Measurements from ENCODE around the gene MMP24.
"Not testable (repeated sequence)": the region's sequence is repeated elsewhere in the genome, so short reads cannot be mapped to it uniquely, and the experiment has no call there.

MMP24 gene

DNA sequence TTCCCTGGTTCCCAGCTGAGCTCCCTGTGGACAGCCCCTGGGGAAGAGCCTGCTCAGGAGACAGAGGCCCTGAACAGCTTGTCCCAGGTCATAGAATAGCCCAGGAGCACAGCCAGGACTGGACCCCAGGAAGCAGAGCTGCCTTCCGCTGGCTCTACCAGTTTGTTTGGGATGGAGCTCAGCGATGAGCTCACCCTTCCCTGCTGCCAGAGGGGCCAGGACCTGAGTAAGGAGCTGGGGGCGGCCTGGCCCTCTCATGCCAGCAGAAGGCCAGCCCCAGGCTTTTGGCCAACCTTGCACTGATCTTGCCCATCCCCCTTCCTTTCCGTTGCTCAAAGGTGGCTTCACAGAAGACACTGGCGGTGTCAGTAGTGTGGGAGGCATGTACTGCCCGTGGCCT is 33.9 kb downstream of the MMP24 start:
- no peak for DNase-seq (ENCODE audit: low spot score)
- no peak overlapping the region for H2AFZ ChIP-seq (ENCODE audit: low read length)
- no CpG with 5 or more reads among the region's 6 CpGs for WGBS, 2 donors (ENCODE audit: extremely low coverage in 2 of 2, insufficient read length in 2 of 2, insufficient replicate concordance in 1 of 2)
- H2BK15ac ChIP-seq (ENCODE audit: low read length), result peak overlapping the region; percentile 100
- H2BK12ac ChIP-seq (ENCODE audit: low read length), result peak overlapping the region; percentile 99
- H3K4ac ChIP-seq (ENCODE audit: low read length), result peak overlapping the region; percentile 81
- peak overlapping the region; percentile 97 for H3K18ac ChIP-seq (ENCODE audit: low read length)
- peak overlapping the region; percentile 95 for H2BK5ac ChIP-seq (ENCODE audit: low read length)
- H3K79me1 ChIP-seq (ENCODE audit: low read depth, low read length), result no peaks in the 10 kb centered on the region
- H3K36me3 ChIP-seq (replicated peaks in 1 of 2; ENCODE audit: control insufficient read depth in 2 of 2, insufficient read depth in 2 of 2, low read length in 2 of 2), result no peaks in the 10 kb centered on the region
- H3K27ac ChIP-seq (replicated peaks; ENCODE audit: low read length), result peak overlapping the region; percentile 11
- H4K8ac ChIP-seq (ENCODE audit: low read depth, low read length), result no peak overlapping the region
- H3K4me3 ChIP-seq (ENCODE audit: low read length in 2 of 2), result no peak overlapping the region
- peak overlapping the region; percentile 95 for H2BK120ac ChIP-seq (ENCODE audit: low read depth, low read length)
- no peak overlapping the region for H3K23ac ChIP-seq (ENCODE audit: low read depth, low read length, poor library complexity)
- no peaks in the 10 kb centered on the region for H3K9me3 ChIP-seq (replicated peaks in 1 of 2; ENCODE audit: control insufficient read depth in 2 of 2, insufficient read depth in 1 of 2, low read depth in 1 of 2, low read length in 2 of 2)
- H3K14ac ChIP-seq (ENCODE audit: low read length), result no peak overlapping the region
- peaks cover 7 to 39% of the 10 kb centered on the region in 2 donors for H3K4me1 ChIP-seq (ENCODE audit: control insufficient read depth in 2 of 2, insufficient read depth in 1 of 2, low read depth in 1 of 2, low read length in 2 of 2)
- H2AK5ac ChIP-seq (ENCODE audit: low read depth, low read length), result peak overlapping the region; percentile 100
- peak overlapping the region; percentile 83 for H4K91ac ChIP-seq (ENCODE audit: low read depth, low read length, poor library complexity)
- H3K9ac ChIP-seq (ENCODE audit: low read depth, low read length, poor library complexity), result no peak overlapping the region
- no peaks in the 10 kb centered on the region for H3K27me3 ChIP-seq (ENCODE audit: control insufficient read depth in 3 of 3, insufficient read depth in 3 of 3, low read depth in 1 of 3, low read length in 3 of 3)
- no peak overlapping the region for H3K4me2 ChIP-seq (ENCODE audit: insufficient read depth, low read length, poor library complexity, severe bottlenecking)

DNA sequence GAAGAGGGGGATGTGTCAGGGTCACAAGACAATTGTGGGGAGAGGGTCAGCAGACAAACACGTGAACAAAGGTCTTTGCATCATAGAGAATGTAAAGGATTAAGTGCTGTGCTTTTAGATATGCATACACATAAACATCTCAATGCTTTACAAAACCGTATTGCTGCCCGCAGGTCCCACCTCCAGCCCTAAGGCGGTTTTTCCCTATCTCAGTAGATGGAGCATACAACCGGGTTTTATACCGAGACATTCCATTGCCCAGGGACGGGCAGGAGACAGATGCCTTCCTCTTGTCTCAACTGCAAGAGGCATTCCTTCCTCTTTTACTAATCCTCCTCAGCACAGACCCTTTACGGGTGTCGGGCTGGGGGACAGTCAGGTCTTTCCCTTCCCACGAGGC is 35.8 kb downstream of the MMP24 start:
- not testable (repeated sequence) for H3K79me1 ChIP-seq (ENCODE audit: low read depth, low read length); H4K8ac ChIP-seq (ENCODE audit: low read depth, low read length); H2BK5ac ChIP-seq (ENCODE audit: low read length); H3K9me3 ChIP-seq (replicated peaks in 1 of 2; ENCODE audit: control insufficient read depth in 2 of 2, insufficient read depth in 1 of 2, low read depth in 1 of 2, low read length in 2 of 2); H2BK120ac ChIP-seq (ENCODE audit: low read depth, low read length); H3K4me3 ChIP-seq (ENCODE audit: low read length in 2 of 2); H3K9ac ChIP-seq (ENCODE audit: low read depth, low read length, poor library complexity); H3K36me3 ChIP-seq (replicated peaks in 1 of 2; ENCODE audit: control insufficient read depth in 2 of 2, insufficient read depth in 2 of 2, low read length in 2 of 2); H2AFZ ChIP-seq (ENCODE audit: low read length); H3K14ac ChIP-seq (ENCODE audit: low read length); H3K4ac ChIP-seq (ENCODE audit: low read length); H3K23ac ChIP-seq (ENCODE audit: low read depth, low read length, poor library complexity); DNase-seq (ENCODE audit: low spot score); H2BK12ac ChIP-seq (ENCODE audit: low read length); H4K91ac ChIP-seq (ENCODE audit: low read depth, low read length, poor library complexity); H3K18ac ChIP-seq (ENCODE audit: low read length); H3K27me3 ChIP-seq (ENCODE audit: control insufficient read depth in 3 of 3, insufficient read depth in 3 of 3, low read depth in 1 of 3, low read length in 3 of 3); H3K4me2 ChIP-seq (ENCODE audit: insufficient read depth, low read length, poor library complexity, severe bottlenecking); H2AK5ac ChIP-seq (ENCODE audit: low read depth, low read length); H2BK15ac ChIP-seq (ENCODE audit: low read length)
- Histone ChIP-seq H3K27ac (replicated peaks; ENCODE audit: low read length) (peak overlapping the region; percentile 50), H3K4me1 (ENCODE audit: control insufficient read depth in 2 of 2, insufficient read depth in 1 of 2, low read depth in 1 of 2, low read length in 2 of 2) (peaks cover 7 to 39% of the 10 kb centered on the region in 2 donors)
- WGBS, 2 donors (ENCODE audit: extremely low coverage in 2 of 2, insufficient read length in 2 of 2, insufficient replicate concordance in 1 of 2), result no CpG with 5 or more reads among the region's 10 CpGs

- H3K9me3 ChIP-seq (replicated peaks in 1 of 2; ENCODE audit: control insufficient read depth in 2 of 2, insufficient read depth in 1 of 2, low read depth in 1 of 2, low read length in 2 of 2); H3K9ac ChIP-seq (ENCODE audit: low read depth, low read length, poor library complexity); H2BK120ac ChIP-seq (ENCODE audit: low read depth, low read length); H2BK12ac ChIP-seq (ENCODE audit: low read length); H3K27me3 ChIP-seq (ENCODE audit: control insufficient read depth in 3 of 3, insufficient read depth in 3 of 3, low read depth in 1 of 3, low read length in 3 of 3); H4K8ac ChIP-seq (ENCODE audit: low read depth, low read length); H3K4me3 ChIP-seq (ENCODE audit: low read length in 2 of 2); H2BK15ac ChIP-seq (ENCODE audit: low read length); H3K36me3 ChIP-seq (replicated peaks in 1 of 2; ENCODE audit: control insufficient read depth in 2 of 2, insufficient read depth in 2 of 2, low read length in 2 of 2); H3K23ac ChIP-seq (ENCODE audit: low read depth, low read length, poor library complexity); H3K79me1 ChIP-seq (ENCODE audit: low read depth, low read length); H3K14ac ChIP-seq (ENCODE audit: low read length); H3K4ac ChIP-seq (ENCODE audit: low read length): not testable (repeated sequence)
- WGBS, 2 donors (ENCODE audit: extremely low coverage in 2 of 2, insufficient read length in 2 of 2, insufficient replicate concordance in 1 of 2), result no CpG with 5 or more reads among the region's 8 CpGs
- Histone ChIP-seq H3K18ac (ENCODE audit: low read length) (peak overlapping the region; percentile 89), H3K4me1 (ENCODE audit: control insufficient read depth in 2 of 2, insufficient read depth in 1 of 2, low read depth in 1 of 2, low read length in 2 of 2) (peaks cover 7 to 39% of the 10 kb centered on the region in 2 donors), H4K91ac (ENCODE audit: low read depth, low read length, poor library complexity) (peak overlapping the region; percentile 62), H2AK5ac (ENCODE audit: low read depth, low read length) (peak overlapping the region; percentile 94), H2AFZ (ENCODE audit: low read length) (peak overlapping the region; percentile 71), H3K27ac (replicated peaks; ENCODE audit: low read length) (peak overlapping the region; percentile 95), H3K4me2 (ENCODE audit: insufficient read depth, low read length, poor library complexity, severe bottlenecking) (peak overlapping the region; percentile 41), H2BK5ac (ENCODE audit: low read length) (peak overlapping the region; percentile 57)
- DNase-seq (ENCODE audit: low spot score), result peak; percentile 83
Measured at GRCh38 chr20:35262731-35263531, 36.4 kb downstream of the MMP24 start.

DNA sequence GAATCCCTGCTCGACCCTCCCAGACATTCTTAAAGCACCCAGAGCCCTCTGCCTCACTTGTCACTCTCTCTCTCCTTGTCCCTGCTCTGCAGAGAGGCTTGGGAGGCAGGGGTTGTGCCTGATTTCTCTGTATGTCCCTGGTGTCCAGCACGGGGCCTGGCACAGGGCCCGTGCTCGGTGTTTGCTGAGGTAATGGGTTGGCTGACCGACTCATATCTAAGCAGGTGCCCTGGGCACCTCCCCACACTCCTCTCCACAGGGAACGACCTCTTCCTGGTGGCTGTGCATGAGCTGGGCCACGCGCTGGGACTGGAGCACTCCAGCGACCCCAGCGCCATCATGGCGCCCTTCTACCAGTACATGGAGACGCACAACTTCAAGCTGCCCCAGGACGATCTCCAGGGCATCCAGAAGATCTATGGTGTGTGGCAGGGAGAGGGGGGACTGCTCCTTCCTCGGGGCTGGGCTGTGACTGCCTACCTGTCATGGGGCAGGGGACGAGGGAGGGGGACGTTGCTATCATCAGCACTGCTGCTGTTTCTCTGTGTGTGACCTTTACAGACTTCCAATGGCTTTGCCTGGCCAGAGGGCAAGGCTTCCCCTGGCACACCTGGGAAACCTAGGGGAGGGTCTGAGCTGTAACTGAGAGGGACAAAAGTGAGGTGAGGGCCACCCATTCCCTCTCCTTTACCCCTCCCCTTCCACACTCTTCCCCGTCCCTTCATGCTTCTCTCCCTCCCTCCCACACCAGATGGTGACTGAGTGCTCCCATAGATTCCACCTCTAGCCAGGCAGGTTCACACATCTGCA is 37.2 kb downstream of the MMP24 start:
- Histone ChIP-seq H2BK15ac (ENCODE audit: low read length) (peak overlapping the region; percentile 7), H2AFZ (ENCODE audit: low read length) (peak overlapping the region; percentile 71), H3K79me1 (ENCODE audit: low read depth, low read length) (no peaks in the 10 kb centered on the region), H2BK12ac (ENCODE audit: low read length) (peak overlapping the region; percentile 89), H4K91ac (ENCODE audit: low read depth, low read length, poor library complexity) (peak overlapping the region; percentile 62), H3K27ac (replicated peaks; ENCODE audit: low read length) (peak overlapping the region; percentile 95), H2AK5ac (ENCODE audit: low read depth, low read length) (peak overlapping the region; percentile 94), H3K14ac (ENCODE audit: low read length) (no peak overlapping the region), H3K4ac (ENCODE audit: low read length) (peak overlapping the region; percentile 4), H3K9ac (ENCODE audit: low read depth, low read length, poor library complexity) (no peak overlapping the region), H3K4me2 (ENCODE audit: insufficient read depth, low read length, poor library complexity, severe bottlenecking) (peak overlapping the region; percentile 41), H2BK120ac (ENCODE audit: low read depth, low read length) (peak overlapping the region; percentile 70), H3K4me1 (ENCODE audit: control insufficient read depth in 2 of 2, insufficient read depth in 1 of 2, low read depth in 1 of 2, low read length in 2 of 2) (peaks cover 7 to 39% of the 10 kb centered on the region in 2 donors), H3K9me3 (replicated peaks in 1 of 2; ENCODE audit: control insufficient read depth in 2 of 2, insufficient read depth in 1 of 2, low read depth in 1 of 2, low read length in 2 of 2) (no peaks in the 10 kb centered on the region), H3K27me3 (ENCODE audit: control insufficient read depth in 3 of 3, insufficient read depth in 3 of 3, low read depth in 1 of 3, low read length in 3 of 3) (no peaks in the 10 kb centered on the region), H3K23ac (ENCODE audit: low read depth, low read length, poor library complexity) (peak overlapping the region; percentile 36), H3K18ac (ENCODE audit: low read length) (peak overlapping the region; percentile 89), H4K8ac (ENCODE audit: low read depth, low read length) (no peak overlapping the region), H2BK5ac (ENCODE audit: low read length) (peak overlapping the region; percentile 57), H3K4me3 (ENCODE audit: low read length in 2 of 2) (no peak overlapping the region), H3K36me3 (replicated peaks in 1 of 2; ENCODE audit: control insufficient read depth in 2 of 2, insufficient read depth in 2 of 2, low read length in 2 of 2) (no peaks in the 10 kb centered on the region)
- DNase-seq (ENCODE audit: low spot score), result no peak
- WGBS, 2 donors (ENCODE audit: extremely low coverage in 2 of 2, insufficient read length in 2 of 2, insufficient replicate concordance in 1 of 2), result no CpG with 5 or more reads among the region's 17 CpGs
